SU-DHL-6 (cell line): ENCODE measurements around the gene FZD10.

Experiments used
- H2AFZ ChIP-seq: fragments of 200-600 bp; sonication (generic); 2 replicates; pipeline ENCODE4 v1.6.1; 2014; ENCODE audit warnings: low read depth, mild to moderate bottlenecking, moderate library complexity, mixed read lengths, antibody characterized with exemption, low read length; ENCODE audit not compliant: severe bottlenecking
- H3F3A ChIP-seq: fragments of 200-600 bp; shearing (Covaris generic); 2 replicates; pipeline ENCODE4 v1.6.0; 2016; ENCODE audit warnings: antibody characterized with exemption, mild to moderate bottlenecking; ENCODE audit not compliant: insufficient read depth
- H3K27ac ChIP-seq: fragments of 200-600 bp; sonication (generic); 2 replicates; pipeline ENCODE4 v1.5.1; 2016; ENCODE audit warnings: low read depth, mild to moderate bottlenecking, low read length, moderate library complexity, mixed read lengths
- H3K27me3 ChIP-seq: fragments of 200-600 bp; sonication (generic), shearing (Covaris generic); 2 replicates; pipeline ENCODE4 v1.6.0; 2014; ENCODE audit warnings: mild to moderate bottlenecking, low read length
- H3K36me3 ChIP-seq: fragments of 200-600 bp; sonication (generic); 2 replicates; pipeline ENCODE4 v1.6.1; 2014; ENCODE audit warnings: mild to moderate bottlenecking, low read length, mixed read lengths
- H3K4me2 ChIP-seq: fragments of 300-600, 200-600 bp; shearing (Covaris generic), sonication (generic); 2 replicates; pipeline ENCODE4 v1.6.0; 2014; ENCODE audit warnings: low read length, low read depth, mild to moderate bottlenecking; ENCODE audit not compliant: poor library complexity, severe bottlenecking
- H3K4me3 ChIP-seq: fragments of 200-600 bp; sonication (generic); 2 replicates; pipeline ENCODE4 v1.5.1; 2014; ENCODE audit warnings: antibody characterized with exemption, low read length, mild to moderate bottlenecking, mixed read lengths; ENCODE audit not compliant: insufficient read depth, poor library complexity, severe bottlenecking
- H3K79me2 ChIP-seq: fragments of 200-600 bp; sonication (generic); 2 replicates; pipeline ENCODE4 v1.6.1; 2014; ENCODE audit warnings: mild to moderate bottlenecking, low read length, moderate library complexity; ENCODE audit not compliant: insufficient read depth
- H3K9ac ChIP-seq: fragments of 200-600 bp; sonication (generic); 2 replicates; pipeline ENCODE4 v1.7.0; 2014; ENCODE audit warnings: mild to moderate bottlenecking, low read length
- H3K9me2 ChIP-seq: fragments of 200-600 bp; sonication (generic); replicated peaks from 2 replicates; pipeline ENCODE4 v1.6.1; 2014; ENCODE audit warnings: low read length; ENCODE audit not compliant: insufficient read depth
- H3K9me3 ChIP-seq: fragments of 200-600 bp; sonication (generic); 2 replicates; pipeline ENCODE4 v1.6.1; 2014; ENCODE audit warnings: low read length, mixed read lengths; ENCODE audit not compliant: insufficient read depth
- H4K20me1 ChIP-seq: fragments of 200-600 bp; sonication (generic); 2 replicates; pipeline ENCODE4 v1.6.1; 2014; ENCODE audit warnings: low read depth, mild to moderate bottlenecking, antibody characterized with exemption, low read length, moderate library complexity, mixed read lengths
- EZH2phosphoT487 ChIP-seq: fragments of 200-600 bp; sonication (generic), shearing (Covaris generic); conservative IDR thresholded peaks from 2 replicates; pipeline ENCODE4 v1.6.1; 2018; ENCODE audit warnings: mild to moderate bottlenecking, antibody characterized with exemption, low read length, moderate library complexity, mixed read lengths
- TF ChIP-seq, protein P1 (sequence below): fragments of 200-600 bp; sonication (generic); IDR thresholded peaks from one replicate; pipeline ENCODE4 v1.5.1; 2017; ENCODE audit warnings: antibody characterized with exemption, mild to moderate bottlenecking, low read length, moderate library complexity; ENCODE audit not compliant: insufficient read depth, poor library complexity, severe bottlenecking

Gene FZD10

DNA sequence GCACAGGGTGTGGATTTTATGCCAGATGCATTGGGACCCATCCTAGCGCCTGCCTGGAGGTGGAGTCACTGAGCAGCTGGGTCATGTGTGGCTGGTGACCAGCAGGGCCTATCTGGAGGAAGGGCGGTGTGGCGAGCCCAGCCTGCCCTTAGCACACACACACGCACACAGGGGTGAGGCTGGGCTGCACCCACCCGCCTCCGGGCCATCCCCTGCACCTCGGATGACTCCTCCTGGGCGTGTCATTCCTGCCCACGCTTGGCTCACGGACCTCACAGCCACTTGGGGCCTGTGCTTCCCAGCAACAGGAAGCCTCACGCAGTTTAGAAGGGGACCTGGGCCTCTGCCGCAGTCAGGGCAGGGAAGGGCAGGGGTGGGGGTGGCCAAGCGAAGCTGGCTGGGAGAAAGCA is 36.2 kb upstream of the FZD10 start:
- Histone ChIP-seq H3K9me3 (no peaks in the 10 kb centered on the region), H4K20me1 (no peaks in the 10 kb centered on the region), H3K27me3 (no peaks in the 10 kb centered on the region), H3K36me3 (no peaks in the 10 kb centered on the region), H2AFZ (no peak overlapping the region), H3K4me2 (no peak overlapping the region), H3F3A (no peaks in the 10 kb centered on the region), H3K9ac (no peak overlapping the region), H3K4me3 (no peak overlapping the region), H3K9me2 (no peaks in the 10 kb centered on the region), H3K27ac (no peak overlapping the region), H3K79me2 (no peaks in the 10 kb centered on the region)
- TF ChIP-seq EZH2phosphoT487 = no peak
- TF ChIP-seq, protein P1, sequence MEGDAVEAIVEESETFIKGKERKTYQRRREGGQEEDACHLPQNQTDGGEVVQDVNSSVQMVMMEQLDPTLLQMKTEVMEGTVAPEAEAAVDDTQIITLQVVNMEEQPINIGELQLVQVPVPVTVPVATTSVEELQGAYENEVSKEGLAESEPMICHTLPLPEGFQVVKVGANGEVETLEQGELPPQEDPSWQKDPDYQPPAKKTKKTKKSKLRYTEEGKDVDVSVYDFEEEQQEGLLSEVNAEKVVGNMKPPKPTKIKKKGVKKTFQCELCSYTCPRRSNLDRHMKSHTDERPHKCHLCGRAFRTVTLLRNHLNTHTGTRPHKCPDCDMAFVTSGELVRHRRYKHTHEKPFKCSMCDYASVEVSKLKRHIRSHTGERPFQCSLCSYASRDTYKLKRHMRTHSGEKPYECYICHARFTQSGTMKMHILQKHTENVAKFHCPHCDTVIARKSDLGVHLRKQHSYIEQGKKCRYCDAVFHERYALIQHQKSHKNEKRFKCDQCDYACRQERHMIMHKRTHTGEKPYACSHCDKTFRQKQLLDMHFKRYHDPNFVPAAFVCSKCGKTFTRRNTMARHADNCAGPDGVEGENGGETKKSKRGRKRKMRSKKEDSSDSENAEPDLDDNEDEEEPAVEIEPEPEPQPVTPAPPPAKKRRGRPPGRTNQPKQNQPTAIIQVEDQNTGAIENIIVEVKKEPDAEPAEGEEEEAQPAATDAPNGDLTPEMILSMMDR = no peak

DNA sequence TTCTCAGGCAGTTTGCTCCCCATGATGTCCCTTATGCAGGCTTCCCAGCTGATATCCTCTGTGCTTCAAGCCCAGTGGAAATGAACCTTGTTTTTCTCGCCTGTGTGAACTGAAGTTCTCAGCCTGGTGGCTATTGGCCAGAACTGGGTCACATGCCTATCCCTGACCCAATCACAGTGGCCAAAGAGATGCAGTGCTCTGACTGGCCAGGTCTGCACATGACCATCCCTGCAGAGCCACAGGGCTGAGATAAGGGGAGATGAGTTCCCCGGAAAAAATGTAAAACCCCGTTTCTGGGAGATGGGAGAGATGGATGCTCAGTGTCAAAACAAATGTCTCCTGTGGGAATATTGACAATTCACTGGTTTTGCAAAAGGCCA is 34.7 kb upstream of the FZD10 start:
- H3K27ac ChIP-seq = no peak overlapping the region
- TF ChIP-seq, protein P1 = no peak
- TF ChIP-seq EZH2phosphoT487 = no peak
- no peaks in the 10 kb centered on the region for H3K9me2 ChIP-seq
- no peaks in the 10 kb centered on the region for H3K36me3 ChIP-seq
- no peaks in the 10 kb centered on the region for H4K20me1 ChIP-seq
- H3K9ac ChIP-seq = no peak overlapping the region
- no peaks in the 10 kb centered on the region for H3K79me2 ChIP-seq
- no peak overlapping the region for H3K4me2 ChIP-seq
- no peaks in the 10 kb centered on the region for H3K9me3 ChIP-seq
- no peak overlapping the region for H3K4me3 ChIP-seq
- no peaks in the 10 kb centered on the region for H3F3A ChIP-seq
- no peak overlapping the region for H2AFZ ChIP-seq
- no peaks in the 10 kb centered on the region; the same call in 1 of the 2 replicates for H3K27me3 ChIP-seq

- H3K79me2 ChIP-seq = no peaks in the 10 kb centered on the region
- no peak for TF ChIP-seq EZH2phosphoT487
- TF ChIP-seq, protein P1 = no peak
- no peaks in the 10 kb centered on the region; the same call in 1 of the 2 replicates for H3K27me3 ChIP-seq
- H2AFZ ChIP-seq = no peak overlapping the region
- H3K36me3 ChIP-seq = no peaks in the 10 kb centered on the region
- H4K20me1 ChIP-seq = no peaks in the 10 kb centered on the region
- no peak overlapping the region for H3K4me3 ChIP-seq
- no peak overlapping the region for H3K9ac ChIP-seq
- H3K9me3 ChIP-seq = no peaks in the 10 kb centered on the region
- H3K27ac ChIP-seq = no peak overlapping the region
- no peaks in the 10 kb centered on the region for H3K9me2 ChIP-seq
- no peaks in the 10 kb centered on the region for H3F3A ChIP-seq
- no peak overlapping the region for H3K4me2 ChIP-seq
Measured at GRCh38 chr12:130127912-130128789, 34.1 kb upstream of the FZD10 start.
